IMR-90 (cell line): ENCODE results near the gene LDB2. TPM values are rescaled to one million over a fixed set of nuclear protein-coding genes. Genes with fewer than 3 reads are reported as not detected.

Experiments used
- ATAC-seq: fragments of 200-7000 bp; cut with Tn5 transposase; 2 replicates; pipeline ENCODE4 v1.9.1; 2020; ENCODE audit warnings: low read depth, mild to moderate bottlenecking, moderate library complexity
- BruUV-seq: library from RNA; stranded (reverse); fragments of 400-500 nt; replicated peaks from 2 replicates; lab custom pipeline; 2021; lab: Mats Ljungman, UMichigan
- CTCF ChIA-PET: fragments of 300-600 bp; formaldehyde crosslinking; extraction: SDS; loops from one replicate; lab custom pipeline; 2021; ENCODE audit warnings: antibody characterized with exemption; lab: Yijun Ruan, JAX
- POLR2A ChIA-PET: fragments of 300-600 bp; sonication (Branson Sonifier 250); formaldehyde crosslinking; loops from one replicate; lab custom pipeline; 2022; ENCODE audit warnings: antibody characterized with exemption; ENCODE audit not compliant: unreplicated experiment; lab: Charles Lee
- DNase-seq: peaks from one replicate; pipeline ENCODE4 v3.0.0; 2013
- H2AFZ ChIP-seq: replicated peaks from 2 replicates; pipeline ENCODE3; 2013; ENCODE audit warnings: low read length, mild to moderate bottlenecking; ENCODE audit not compliant: poor library complexity
- H2AK5ac ChIP-seq: 2 replicates; pipeline ENCODE4 v1.6.1; 2013; ENCODE audit warnings: low read depth, low read length, inconsistent platforms
- H2AK9ac ChIP-seq: replicated peaks from 2 replicates; pipeline ENCODE3; 2013; ENCODE audit warnings: mild to moderate bottlenecking, low read depth, low read length, moderate library complexity; ENCODE audit not compliant: poor library complexity
- H2BK120ac ChIP-seq: 2 replicates; pipeline ENCODE4 v1.6.1; 2013; ENCODE audit warnings: low read depth, low read length, inconsistent platforms
- H2BK15ac ChIP-seq: 3 replicates; pipeline ENCODE4 v1.6.1; 2013; ENCODE audit warnings: low read depth, low read length, inconsistent platforms
- H2BK20ac ChIP-seq: 2 replicates; pipeline ENCODE4 v1.6.1; 2013; ENCODE audit warnings: low read depth, mild to moderate bottlenecking, inconsistent platforms, low read length, moderate library complexity
- H2BK5ac ChIP-seq: 2 replicates; pipeline ENCODE4 v1.6.1; 2013; ENCODE audit warnings: mild to moderate bottlenecking, low read depth, low read length, inconsistent platforms; ENCODE audit not compliant: poor library complexity, severe bottlenecking
- H3K14ac ChIP-seq: replicated peaks from 2 replicates; pipeline ENCODE4 v1.6.1; 2013; ENCODE audit warnings: low read depth, low read length, inconsistent platforms
- H3K18ac ChIP-seq: 2 replicates; pipeline ENCODE4 v1.6.1; 2013; ENCODE audit warnings: low read depth, low read length, control low read depth
- H3K23ac ChIP-seq: 2 replicates; pipeline ENCODE4 v1.6.1; 2013; ENCODE audit warnings: low read depth, low read length, inconsistent platforms
- H3K27ac ChIP-seq: 2 replicates; pipeline ENCODE4 v1.5.1; 2013; ENCODE audit warnings: mild to moderate bottlenecking, control low read depth, low read length; ENCODE audit not compliant: insufficient read depth
- H3K27me3 ChIP-seq: 2 replicates; pipeline ENCODE4 v1.6.1; 2013; ENCODE audit warnings: low read length; ENCODE audit not compliant: control insufficient read depth, insufficient read depth
- H3K36me3 ChIP-seq: 2 replicates; pipeline ENCODE4 v1.6.1; 2013; ENCODE audit warnings: low read length, mixed read lengths; ENCODE audit not compliant: control insufficient read depth, insufficient read depth
- H3K4ac ChIP-seq: 2 replicates; pipeline ENCODE4 v1.6.1; 2013; ENCODE audit warnings: low read depth, low read length, inconsistent platforms
- H3K4me1 ChIP-seq: 2 replicates; pipeline ENCODE4 v1.6.1; 2013; ENCODE audit warnings: low read length, mixed read lengths; ENCODE audit not compliant: control insufficient read depth, insufficient read depth
- H3K4me2 ChIP-seq: 2 replicates; pipeline ENCODE4 v1.6.1; 2013; ENCODE audit warnings: low read depth, mild to moderate bottlenecking, control low read depth, low read length, moderate library complexity
- H3K4me3 ChIP-seq: 2 replicates; pipeline ENCODE4 v1.5.1; 2013; ENCODE audit warnings: low read depth, mild to moderate bottlenecking, control low read depth, low read length, moderate library complexity; ENCODE audit not compliant: insufficient read depth
- H3K56ac ChIP-seq: 2 replicates; pipeline ENCODE4 v1.6.1; 2013; ENCODE audit warnings: low read length, inconsistent platforms; ENCODE audit not compliant: insufficient read depth; ENCODE audit errors: extremely low read depth
- H3K79me1 ChIP-seq, 2 experiments: 2 replicates each; pipeline ENCODE4 v1.6.1; 2013; ENCODE audit warnings: low read length in 2 of 2, inconsistent platforms in 1 of 2, low read depth in 1 of 2
- H3K9ac ChIP-seq: 2 replicates; pipeline ENCODE4 v1.6.1; 2013; ENCODE audit warnings: low read depth, low read length, control low read depth
- H3K9me1 ChIP-seq: 2 replicates; pipeline ENCODE4 v1.6.1; 2013; ENCODE audit warnings: low read length, inconsistent platforms; ENCODE audit not compliant: insufficient read depth
- H3K9me3 ChIP-seq: 2 replicates; pipeline ENCODE4 v1.6.1; 2013; ENCODE audit warnings: low read length; ENCODE audit not compliant: control insufficient read depth, insufficient read depth
- H4K20me1 ChIP-seq: 2 replicates; pipeline ENCODE4 v1.6.1; 2013; ENCODE audit warnings: low read length, inconsistent platforms; ENCODE audit not compliant: insufficient read depth
- H4K5ac ChIP-seq: 2 replicates; pipeline ENCODE4 v1.6.1; 2013; ENCODE audit warnings: mild to moderate bottlenecking, low read depth, low read length, control low read depth
- H4K8ac ChIP-seq, 2 experiments: 2 replicates each; pipeline ENCODE4 v1.6.1; 2013; ENCODE audit warnings: low read depth in 2 of 2, low read length in 2 of 2, control low read depth in 1 of 2, inconsistent platforms in 1 of 2
- H4K91ac ChIP-seq: 2 replicates; pipeline ENCODE4 v1.6.1; 2013; ENCODE audit warnings: low read depth, low read length, inconsistent platforms; ENCODE audit not compliant: insufficient read depth
- CEBPB ChIP-seq: IDR thresholded peaks from 2 replicates; pipeline ENCODE4 v1.6.1; 2012; ENCODE audit warnings: low read depth, low read length, improper control_type of control experiment
- FOS ChIP-seq: fragments of 150-350 bp; IDR thresholded peaks from 2 replicates; pipeline ENCODE4 v1.6.1; 2016; ENCODE audit warnings: low read depth, low read length
- MAFK ChIP-seq: IDR thresholded peaks from 2 replicates; pipeline ENCODE4 v1.6.1; 2012; ENCODE audit warnings: low read depth, low read length, improper control_type of control experiment
- MAZ ChIP-seq: IDR thresholded peaks from 2 replicates; pipeline ENCODE4 v1.6.1; 2012; ENCODE audit warnings: low read depth, mild to moderate bottlenecking, low read length, improper control_type of control experiment, moderate library complexity, borderline replicate concordance
- MXI1 ChIP-seq: IDR thresholded peaks from 2 replicates; pipeline ENCODE4 v1.6.1; 2012; ENCODE audit warnings: low read depth, mild to moderate bottlenecking, low read length, moderate library complexity, borderline replicate concordance
- NFE2L2 ChIP-seq: fragments of 150-350 bp; IDR thresholded peaks from 2 replicates; pipeline ENCODE4 v1.6.1; 2016; ENCODE audit warnings: low read depth, mild to moderate bottlenecking, low read length
- POLR2A ChIP-seq: IDR thresholded peaks from 2 replicates; pipeline ENCODE4 v1.6.1; 2012; ENCODE audit warnings: mild to moderate bottlenecking, low read depth, low read length
- RAD21 ChIP-seq: IDR thresholded peaks from 2 replicates; pipeline ENCODE4 v1.6.1; 2012; ENCODE audit warnings: low read length, improper control_type of control experiment
- RCOR1 ChIP-seq: IDR thresholded peaks from 2 replicates; pipeline ENCODE4 v1.6.1; 2012; ENCODE audit warnings: mild to moderate bottlenecking, low read length, improper control_type of control experiment; ENCODE audit not compliant: insufficient replicate concordance
- SMC3 ChIP-seq: fragments of 150-350 bp; IDR thresholded peaks from 2 replicates; pipeline ENCODE4 v1.6.1; 2016; ENCODE audit warnings: low read depth, mild to moderate bottlenecking, antibody characterized with exemption, low read length, moderate library complexity
- WGBS, 2 experiments: methylation state at CpG; one replicate each; pipeline versions ENCODE4 v1.1.5 to v1.1.7; 2013; ENCODE audit warnings: missing lambda C conversion rate in 2 of 2; ENCODE audit not compliant: insufficient read length in 1 of 2; ENCODE audit errors: extremely low coverage in 2 of 2; 5-methylcytosine and 5-hydroxymethylcytosine counted together
- dilution Hi-C: fragments of 300-500 bp; cut with HindIII; formaldehyde crosslinking; loops from one replicate; pipeline ENCODE4 v1.14.3; 2018; ENCODE audit warnings: low sequenced_read_pairs; ENCODE audit not compliant: unreplicated experiment
- in situ Hi-C: fragments of 300-500 bp; cut with MboI; formaldehyde crosslinking; loops from 3 replicates; pipeline ENCODE4 v1.14.3; 2019; ENCODE audit warnings: low sequenced_read_pairs, inconsistent platforms, mixed read lengths
- intact Hi-C: fragments of 100-400 bp; cut with micrococcal nuclease; formaldehyde crosslinking; loops from 2 replicates; pipeline ENCODE4 v1.10.0; 2022
- polyA plus RNA-seq, 3 experiments: library from polyadenylated mRNA; depleted of rRNA; stranded (reverse); fragments of >200 nt; gene quantifications; 2 replicates each; pipeline ENCODE4 v1.2.3, GENCODE V29; 2012; ENCODE audit warnings: low replicate concordance in 1 of 3
- total RNA-seq: library from RNA; depleted of rRNA; stranded (reverse); fragments of >200 nt; gene quantifications from 2 replicates; pipeline ENCODE4 v1.2.3, GENCODE V29; 2012
- TF ChIP-seq, protein P1 (sequence below): fragments of 150-350 bp; IDR thresholded peaks from 2 replicates; pipeline ENCODE4 v1.6.1; 2017; ENCODE audit warnings: mild to moderate bottlenecking, antibody characterized with exemption, low read length, low read depth
- TF ChIP-seq, protein P2 (sequence below): conservative IDR thresholded peaks from 2 replicates; pipeline ENCODE4 v1.5.1; 2012; ENCODE audit warnings: mild to moderate bottlenecking, low read depth, low read length, improper control_type of control experiment
- TF ChIP-seq, protein P3 (sequence below): fragments of 150-350 bp; IDR thresholded peaks from 2 replicates; pipeline ENCODE4 v1.6.1; 2016; ENCODE audit warnings: low read depth, mild to moderate bottlenecking, low read length, moderate library complexity, borderline replicate concordance

The LDB2 gene
- total and polyA plus RNA-seq, 2 of the 4 experiments (the other 2 are of a cell fraction): 67.9 to 116 TPM

DNA sequence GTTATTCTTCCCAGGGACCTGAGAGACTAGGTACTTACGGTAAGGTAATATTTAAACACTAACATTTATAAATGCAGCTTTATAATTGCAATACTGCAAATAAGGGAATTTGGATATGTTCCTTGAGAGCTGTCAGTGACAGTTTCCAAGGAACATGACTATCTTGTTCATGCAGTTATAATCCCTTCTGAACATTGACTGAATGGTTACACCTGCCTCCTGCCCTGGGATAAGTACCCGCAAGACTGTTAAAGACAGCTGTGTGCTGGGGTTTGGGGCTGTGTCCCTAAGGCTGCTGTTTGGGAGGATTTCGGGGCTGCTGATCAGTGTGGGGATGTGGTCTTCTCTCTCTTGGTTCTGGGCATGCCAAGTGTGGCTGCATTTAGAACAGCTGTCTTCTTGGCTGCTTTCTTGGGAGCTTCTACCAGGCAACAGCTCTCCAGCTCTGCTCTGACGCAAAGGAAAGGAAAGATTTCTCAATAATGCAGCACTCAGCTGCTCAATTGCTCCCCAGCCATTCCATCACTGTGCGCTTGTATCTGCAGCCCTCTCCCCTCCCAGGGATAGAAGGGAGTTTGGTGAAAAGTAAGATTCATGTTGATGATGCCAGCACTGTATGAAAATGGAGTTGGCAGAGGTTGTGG is 373.4 kb downstream of the LDB2 start (continued):
- no peak for TF ChIP-seq RAD21

DNA sequence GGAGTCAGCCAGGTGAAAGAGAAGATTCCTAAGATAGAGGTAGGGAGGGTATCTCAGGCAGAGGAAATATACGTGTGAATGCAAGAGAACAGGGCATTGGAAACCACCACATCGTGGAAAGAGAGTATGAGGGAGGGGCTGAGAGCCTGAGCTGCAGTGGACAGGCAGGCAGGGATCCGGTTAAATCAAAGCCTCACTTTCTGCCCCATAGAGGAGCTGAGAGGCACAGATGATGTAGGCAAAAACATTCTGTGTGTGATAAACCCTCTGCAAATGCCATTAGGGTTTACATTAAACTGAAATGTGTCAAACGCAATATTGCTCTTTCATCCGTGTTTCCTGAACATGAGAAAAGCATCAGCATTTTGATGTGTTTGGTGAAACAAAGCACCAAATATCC is 374.0 kb downstream of the LDB2 start:
- Histone ChIP-seq H2BK120ac (no peak overlapping the region; the same call in 1 of the 2 replicates), H3K9ac (no peak overlapping the region), H4K91ac (no peak overlapping the region), H3K4me1 (peaks cover 2% of the 10 kb centered on the region; the same call in 1 of the 2 replicates), H2AFZ (no peak overlapping the region), H2AK9ac (no peak overlapping the region), H4K5ac (peak overlapping the region; percentile 21; the same call in 1 of the 2 replicates), H3K18ac (0 out of 2 replicates have a peak overlapping the region, but pooled peaks have one; percentile 31), H3K27ac (no peak overlapping the region), H3K4me3 (no peak overlapping the region), H3K9me1 (no peaks in the 10 kb centered on the region; the same call in 1 of the 2 replicates), H2AK5ac (no peak overlapping the region), H3K14ac (no peak overlapping the region), H4K20me1 (no peaks in the 10 kb centered on the region), H2BK15ac (0 out of 3 replicates have a peak overlapping the region, but pooled peaks have one; percentile 9), H3K56ac (no peak overlapping the region), H3K36me3 (no peaks in the 10 kb centered on the region), H4K8ac (peak overlapping the region in 1 of 2 experiments; percentile 5; a peak in 1 of 4 replicates), H3K23ac (no peak overlapping the region), H3K4me2 (no peak overlapping the region), H3K4ac (no peak overlapping the region), H3K79me1 (no peaks in the 10 kb centered on the region), H3K27me3 (no peaks in the 10 kb centered on the region), H2BK5ac (no peak overlapping the region), H2BK20ac (0 out of 2 replicates have a peak overlapping the region, but pooled peaks have one; percentile 9), H3K9me3 (no peaks in the 10 kb centered on the region)
- in situ Hi-C loops (no loop called here), intact Hi-C loops (no loop called here), dilution Hi-C loops (no loop called here)
- CTCF ChIA-PET: interaction anchor here (0.6 to 0.9 kb wide), 2 partner anchors 16 to 105 kb away, joined by 3 to 4 read pairs; no protein-coding TSS in a partner anchor
- ATAC-seq (no peak), DNase-seq (no peak)
- POLR2A ChIA-PET: no interaction called here
- 100% methylated on average over 1 of the region's 5 CpGs; no CpG with 5 or more reads in 1 of the 2 experiments for WGBS, 2 experiments
- no TSS peak for BruUV-seq
- TF ChIP-seq, protein P1, sequence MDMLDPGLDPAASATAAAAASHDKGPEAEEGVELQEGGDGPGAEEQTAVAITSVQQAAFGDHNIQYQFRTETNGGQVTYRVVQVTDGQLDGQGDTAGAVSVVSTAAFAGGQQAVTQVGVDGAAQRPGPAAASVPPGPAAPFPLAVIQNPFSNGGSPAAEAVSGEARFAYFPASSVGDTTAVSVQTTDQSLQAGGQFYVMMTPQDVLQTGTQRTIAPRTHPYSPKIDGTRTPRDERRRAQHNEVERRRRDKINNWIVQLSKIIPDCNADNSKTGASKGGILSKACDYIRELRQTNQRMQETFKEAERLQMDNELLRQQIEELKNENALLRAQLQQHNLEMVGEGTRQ: no peak
- TF ChIP-seq POLR2A: no peak
- TF ChIP-seq NFE2L2: no peak
- TF ChIP-seq, protein P2, sequence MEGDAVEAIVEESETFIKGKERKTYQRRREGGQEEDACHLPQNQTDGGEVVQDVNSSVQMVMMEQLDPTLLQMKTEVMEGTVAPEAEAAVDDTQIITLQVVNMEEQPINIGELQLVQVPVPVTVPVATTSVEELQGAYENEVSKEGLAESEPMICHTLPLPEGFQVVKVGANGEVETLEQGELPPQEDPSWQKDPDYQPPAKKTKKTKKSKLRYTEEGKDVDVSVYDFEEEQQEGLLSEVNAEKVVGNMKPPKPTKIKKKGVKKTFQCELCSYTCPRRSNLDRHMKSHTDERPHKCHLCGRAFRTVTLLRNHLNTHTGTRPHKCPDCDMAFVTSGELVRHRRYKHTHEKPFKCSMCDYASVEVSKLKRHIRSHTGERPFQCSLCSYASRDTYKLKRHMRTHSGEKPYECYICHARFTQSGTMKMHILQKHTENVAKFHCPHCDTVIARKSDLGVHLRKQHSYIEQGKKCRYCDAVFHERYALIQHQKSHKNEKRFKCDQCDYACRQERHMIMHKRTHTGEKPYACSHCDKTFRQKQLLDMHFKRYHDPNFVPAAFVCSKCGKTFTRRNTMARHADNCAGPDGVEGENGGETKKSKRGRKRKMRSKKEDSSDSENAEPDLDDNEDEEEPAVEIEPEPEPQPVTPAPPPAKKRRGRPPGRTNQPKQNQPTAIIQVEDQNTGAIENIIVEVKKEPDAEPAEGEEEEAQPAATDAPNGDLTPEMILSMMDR: no peak
- TF ChIP-seq RCOR1: no peak
- no peak for TF ChIP-seq MXI1
- TF ChIP-seq MAZ: no peak
- TF ChIP-seq CEBPB: no peak
- TF ChIP-seq FOS: no peak
- TF ChIP-seq SMC3: no peak
- no peak for TF ChIP-seq MAFK
- TF ChIP-seq, protein P3, sequence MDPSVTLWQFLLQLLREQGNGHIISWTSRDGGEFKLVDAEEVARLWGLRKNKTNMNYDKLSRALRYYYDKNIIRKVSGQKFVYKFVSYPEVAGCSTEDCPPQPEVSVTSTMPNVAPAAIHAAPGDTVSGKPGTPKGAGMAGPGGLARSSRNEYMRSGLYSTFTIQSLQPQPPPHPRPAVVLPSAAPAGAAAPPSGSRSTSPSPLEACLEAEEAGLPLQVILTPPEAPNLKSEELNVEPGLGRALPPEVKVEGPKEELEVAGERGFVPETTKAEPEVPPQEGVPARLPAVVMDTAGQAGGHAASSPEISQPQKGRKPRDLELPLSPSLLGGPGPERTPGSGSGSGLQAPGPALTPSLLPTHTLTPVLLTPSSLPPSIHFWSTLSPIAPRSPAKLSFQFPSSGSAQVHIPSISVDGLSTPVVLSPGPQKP: no peak
